HUES64 (cell line): Measurements from ENCODE around the gene ADGRB3.
"Not testable (repeated sequence)": the region's sequence is repeated elsewhere in the genome, so short reads cannot be mapped to it uniquely, and the experiment has no call there.

Experiments used
- H3K27ac ChIP-seq: 2 replicates; pipeline ENCODE4 v1.7.0; 2013; ENCODE audit warnings: low read depth, low read length, inconsistent platforms
- H3K27me3 ChIP-seq: 2 replicates; pipeline ENCODE4 v1.6.1; 2013; ENCODE audit warnings: mild to moderate bottlenecking, low read length; ENCODE audit not compliant: insufficient read depth
- H3K36me3 ChIP-seq: 2 replicates; pipeline ENCODE4 v1.6.1; 2013; ENCODE audit warnings: mild to moderate bottlenecking, low read length; ENCODE audit not compliant: insufficient read depth
- H3K4me1 ChIP-seq: 2 replicates; pipeline ENCODE4 v1.6.1; 2013; ENCODE audit warnings: mild to moderate bottlenecking, low read length, moderate library complexity; ENCODE audit not compliant: insufficient read depth
- H3K4me3 ChIP-seq: 2 replicates; pipeline ENCODE4 v1.5.1; 2013; ENCODE audit warnings: mild to moderate bottlenecking, low read length, moderate library complexity
- H3K9ac ChIP-seq: 2 replicates; pipeline ENCODE4 v1.6.1; 2013; ENCODE audit warnings: mild to moderate bottlenecking, low read depth, low read length
- H3K9me3 ChIP-seq: 2 replicates; pipeline ENCODE4 v1.6.1; 2013; ENCODE audit warnings: low read depth, low read length; ENCODE audit not compliant: insufficient read depth
- WGBS: fragments of 150-250, 120-280 bp; methylation state at CpG from one replicate; pipeline ENCODE4 v1.1.7; 2013; ENCODE audit warnings: missing lambda C conversion rate; 5-methylcytosine and 5-hydroxymethylcytosine counted together

ADGRB3 gene

GRCh38 chr6:69422475-69422874, 787.4 kb downstream of the ADGRB3 start:
- H3K36me3 ChIP-seq: no peaks in the 10 kb centered on the region
- no peaks in the 10 kb centered on the region for H3K4me1 ChIP-seq
- no peak overlapping the region for H3K4me3 ChIP-seq
- no peaks in the 10 kb centered on the region for H3K27me3 ChIP-seq
- no peak overlapping the region for H3K9ac ChIP-seq
- no peaks in the 10 kb centered on the region for H3K9me3 ChIP-seq
- WGBS: 82% methylated on average over 3 of the region's 3 CpGs
- no peak overlapping the region for H3K27ac ChIP-seq

- no peak overlapping the region for H3K27ac ChIP-seq
- WGBS: 100% methylated on average over 2 of the region's 3 CpGs
- no peaks in the 10 kb centered on the region for H3K9me3 ChIP-seq
- H3K27me3 ChIP-seq: no peaks in the 10 kb centered on the region
- H3K4me1 ChIP-seq: no peaks in the 10 kb centered on the region
- H3K36me3 ChIP-seq: no peaks in the 10 kb centered on the region
- no peak overlapping the region for H3K4me3 ChIP-seq
- no peak overlapping the region for H3K9ac ChIP-seq
Observed at GRCh38 chr6:69423785-69424184, 788.7 kb downstream of the ADGRB3 start.

GRCh38 chr6:69424581-69424980, 789.5 kb downstream of the ADGRB3 start:
- H3K4me3 ChIP-seq: no peak overlapping the region
- no peak overlapping the region for H3K27ac ChIP-seq
- 84% methylated on average over 3 of the region's 3 CpGs for WGBS
- no peaks in the 10 kb centered on the region for H3K27me3 ChIP-seq
- H3K36me3 ChIP-seq: no peaks in the 10 kb centered on the region
- no peaks in the 10 kb centered on the region for H3K4me1 ChIP-seq
- H3K9me3 ChIP-seq: no peaks in the 10 kb centered on the region
- no peak overlapping the region for H3K9ac ChIP-seq

- Histone ChIP-seq H3K9me3 (no peaks in the 10 kb centered on the region), H3K36me3 (no peaks in the 10 kb centered on the region), H3K27me3 (no peaks in the 10 kb centered on the region), H3K9ac (no peak overlapping the region), H3K4me3 (no peak overlapping the region), H3K4me1 (no peaks in the 10 kb centered on the region), H3K27ac (no peak overlapping the region)
- WGBS: 88% methylated on average over 5 of the region's 5 CpGs
Observed at GRCh38 chr6:69427882-69428281, 792.8 kb downstream of the ADGRB3 start.

- not testable (repeated sequence) for H3K9ac ChIP-seq, H3K9me3 ChIP-seq, H3K36me3 ChIP-seq, H3K27me3 ChIP-seq, H3K4me1 ChIP-seq, H3K27ac ChIP-seq, H3K4me3 ChIP-seq
- WGBS: 87% methylated on average over 19 of the region's 19 CpGs
Observed at GRCh38 chr6:69432168-69432567, 797.1 kb downstream of the ADGRB3 start.

- WGBS: 84% methylated on average over 22 of the region's 22 CpGs
Observed at GRCh38 chr6:69433116-69433515, 798.0 kb downstream of the ADGRB3 start.

GRCh38 chr6:69438113-69438512, 803.0 kb downstream of the ADGRB3 start:
- no peaks in the 10 kb centered on the region for H3K4me1 ChIP-seq
- H3K27ac ChIP-seq: no peak overlapping the region
- WGBS: 100% methylated on average over 1 of the region's 2 CpGs
- H3K27me3 ChIP-seq: no peaks in the 10 kb centered on the region
- peaks cover 4% of the 10 kb centered on the region; the same call in 1 of the 2 replicates for H3K9me3 ChIP-seq
- H3K4me3 ChIP-seq: no peak overlapping the region
- no peaks in the 10 kb centered on the region for H3K36me3 ChIP-seq
- H3K9ac ChIP-seq: no peak overlapping the region

More at GRCh38 chr6:69433116-69433515, 798.0 kb downstream of the ADGRB3 start:
- not testable (repeated sequence) for H3K27me3 ChIP-seq, H3K36me3 ChIP-seq, H3K4me1 ChIP-seq, H3K9ac ChIP-seq, H3K4me3 ChIP-seq, H3K9me3 ChIP-seq, H3K27ac ChIP-seq
